HUES48 (cell line): ENCODE data around the gene NPSR1.
"Not testable (repeated sequence)": the region's sequence is repeated elsewhere in the genome, so short reads cannot be mapped to it uniquely, and the experiment has no call there.

ENCODE experiments used
- H3K27ac ChIP-seq: one replicate; pipeline ENCODE4 v1.7.0; 2013; ENCODE audit warnings: low read depth, low read length, inconsistent platforms
- H3K27me3 ChIP-seq: 2 replicates; pipeline ENCODE4 v1.6.1; 2013; ENCODE audit warnings: mild to moderate bottlenecking, low read length; ENCODE audit not compliant: control insufficient read depth, insufficient read depth
- H3K36me3 ChIP-seq: 2 replicates; pipeline ENCODE4 v1.6.1; 2013; ENCODE audit warnings: low read length; ENCODE audit not compliant: control insufficient read depth, insufficient read depth
- H3K4me1 ChIP-seq: 2 replicates; pipeline ENCODE4 v1.6.1; 2013; ENCODE audit warnings: mild to moderate bottlenecking, low read length; ENCODE audit not compliant: control insufficient read depth, insufficient read depth
- H3K4me3 ChIP-seq: 2 replicates; pipeline ENCODE4 v1.5.1; 2013; ENCODE audit warnings: mild to moderate bottlenecking, low read depth, low read length
- H3K9ac ChIP-seq: 2 replicates; pipeline ENCODE4 v1.6.1; 2013; ENCODE audit warnings: mild to moderate bottlenecking, low read depth, low read length, moderate library complexity
- H3K9me3 ChIP-seq: 2 replicates; pipeline ENCODE4 v1.6.1; 2013; ENCODE audit warnings: low read length; ENCODE audit not compliant: control insufficient read depth, insufficient read depth

The NPSR1 gene

DNA sequence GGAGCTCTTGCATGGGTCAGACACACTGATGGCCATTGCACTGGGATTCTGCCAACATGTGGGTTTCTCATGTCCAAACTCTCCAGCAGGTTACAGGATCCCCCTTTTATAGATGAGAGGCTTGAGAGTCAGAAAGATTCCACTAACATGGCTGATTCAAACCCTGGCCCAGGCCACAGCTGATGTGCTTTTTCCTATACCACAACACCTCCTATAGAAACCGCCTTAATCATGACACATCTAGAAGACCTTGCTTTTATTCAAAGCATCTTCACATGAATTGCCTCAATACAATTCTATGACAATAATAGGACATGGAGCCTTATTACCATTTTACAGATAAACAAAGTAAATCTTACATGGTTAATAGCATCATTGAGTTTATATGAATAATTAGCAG is 190.7 kb downstream of the NPSR1 start:
- H3K27ac ChIP-seq, result no peak overlapping the region
- no peaks in the 10 kb centered on the region for H3K27me3 ChIP-seq

DNA sequence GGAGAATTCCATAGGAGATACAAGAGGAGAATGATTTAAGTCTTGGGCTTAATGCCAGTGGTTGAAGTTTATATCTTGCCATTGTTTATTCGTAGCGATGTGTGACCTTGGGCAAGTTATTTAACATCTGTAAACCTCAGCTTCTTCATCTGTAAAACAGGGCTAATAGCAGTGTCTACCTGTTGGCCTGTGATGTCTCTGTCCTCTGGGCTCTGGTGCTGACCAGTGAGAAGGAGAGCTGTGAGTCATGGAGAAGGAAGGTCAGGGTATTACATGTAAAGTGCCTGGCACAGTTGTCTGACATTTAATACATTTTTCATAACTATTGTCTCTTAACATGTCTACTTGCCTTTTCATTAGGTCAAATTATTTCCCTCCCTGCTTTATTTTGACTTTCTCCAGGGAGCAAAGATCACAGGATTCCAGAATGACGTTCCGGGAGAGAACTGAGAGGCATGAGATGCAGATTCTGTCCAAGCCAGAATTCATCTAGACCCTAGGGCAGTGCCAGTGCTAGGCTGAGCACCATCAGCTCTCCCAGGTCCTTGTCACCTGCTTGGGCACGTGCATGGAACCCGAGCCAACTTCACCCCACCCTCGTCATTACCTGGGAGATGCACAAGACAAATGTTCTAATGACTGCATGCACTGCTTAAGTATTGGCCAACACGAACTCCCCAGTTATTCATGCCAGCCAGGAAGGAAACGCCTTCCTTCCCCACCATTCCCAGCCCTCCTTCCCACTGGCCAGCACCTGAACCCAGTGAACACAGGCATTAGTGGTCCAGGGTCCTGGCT is 191.3 kb downstream of the NPSR1 start:
- Histone ChIP-seq H3K9ac (no peak overlapping the region), H3K27me3 (no peaks in the 10 kb centered on the region), H3K27ac (no peak overlapping the region), H3K4me1 (peaks cover 14% of the 10 kb centered on the region), H3K36me3 (no peaks in the 10 kb centered on the region), H3K4me3 (no peak overlapping the region), H3K9me3 (no peaks in the 10 kb centered on the region)

More for the DNA sequence above, 190.7 kb downstream of the NPSR1 start:
- no peak overlapping the region for H3K4me3 ChIP-seq
- no peak overlapping the region for H3K9ac ChIP-seq
- no peaks in the 10 kb centered on the region for H3K9me3 ChIP-seq
- H3K36me3 ChIP-seq, result no peaks in the 10 kb centered on the region
- H3K4me1 ChIP-seq, result peaks cover 14% of the 10 kb centered on the region

DNA sequence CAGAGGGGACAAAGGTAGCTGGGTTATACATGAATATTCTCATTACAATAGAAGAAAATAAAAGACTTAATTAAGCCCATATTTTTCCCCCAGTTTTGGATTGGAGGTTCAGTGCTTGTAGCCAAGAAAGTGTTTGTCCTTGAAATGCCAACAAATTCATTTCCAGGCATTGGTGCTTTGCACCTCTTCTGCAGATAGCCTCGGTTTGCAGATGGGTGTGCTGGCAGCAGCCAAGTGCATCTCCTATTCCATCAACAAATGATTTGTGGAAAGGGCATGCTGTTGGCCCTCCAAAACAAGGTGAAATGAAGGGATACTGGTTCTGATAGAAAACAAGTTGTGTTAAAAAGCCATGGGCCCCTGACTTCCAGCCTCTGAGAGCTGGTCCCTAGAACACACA is 192.0 kb downstream of the NPSR1 start:
- H3K4me1 ChIP-seq, result peaks cover 14% of the 10 kb centered on the region
- H3K9ac ChIP-seq, result no peak overlapping the region
- no peaks in the 10 kb centered on the region for H3K27me3 ChIP-seq
- no peak overlapping the region for H3K27ac ChIP-seq
- no peak overlapping the region for H3K4me3 ChIP-seq
- no peaks in the 10 kb centered on the region for H3K9me3 ChIP-seq
- H3K36me3 ChIP-seq, result no peaks in the 10 kb centered on the region

- Histone ChIP-seq H3K4me3 (no peak overlapping the region), H3K36me3 (no peaks in the 10 kb centered on the region), H3K9ac (no peak overlapping the region), H3K4me1 (peaks cover 7% of the 10 kb centered on the region; the same call in 1 of the 2 replicates), H3K9me3 (no peaks in the 10 kb centered on the region), H3K27ac (no peak overlapping the region), H3K27me3 (no peaks in the 10 kb centered on the region)
These were observed 192.7 kb downstream of the NPSR1 start for GRCh38 chr7:34850681-34851080.

DNA sequence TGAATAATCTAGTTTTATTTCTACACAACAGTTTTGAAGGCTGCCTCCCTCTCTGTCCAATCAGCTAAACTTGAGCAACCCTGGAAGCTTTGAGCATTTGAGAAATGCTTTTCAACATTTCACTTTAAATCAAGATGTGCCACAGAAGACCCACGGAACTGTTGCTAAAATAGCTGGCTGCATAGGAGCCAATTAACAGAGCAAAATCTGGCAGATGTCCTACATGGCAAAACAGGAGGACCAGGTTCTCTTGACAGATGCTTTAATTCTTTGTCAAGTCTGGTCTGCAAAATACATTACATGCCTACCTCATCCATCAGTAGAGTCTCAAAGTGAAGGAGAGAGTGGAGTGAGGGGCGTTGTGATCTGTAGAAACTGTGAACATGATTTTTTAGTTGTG is 193.4 kb downstream of the NPSR1 start:
- Histone ChIP-seq H3K4me3 (no peak overlapping the region), H3K36me3 (no peaks in the 10 kb centered on the region), H3K27me3 (no peaks in the 10 kb centered on the region), H3K9ac (no peak overlapping the region), H3K9me3 (no peaks in the 10 kb centered on the region), H3K27ac (no peak overlapping the region), H3K4me1 (peaks cover 4% of the 10 kb centered on the region; the same call in 1 of the 2 replicates)

GRCh38 chr7:34858444-34858843 is 200.4 kb downstream of the NPSR1 start:
- H3K4me3 ChIP-seq, H3K27me3 ChIP-seq, H3K9me3 ChIP-seq, H3K27ac ChIP-seq, H3K4me1 ChIP-seq, H3K36me3 ChIP-seq, H3K9ac ChIP-seq: not testable (repeated sequence)

DNA sequence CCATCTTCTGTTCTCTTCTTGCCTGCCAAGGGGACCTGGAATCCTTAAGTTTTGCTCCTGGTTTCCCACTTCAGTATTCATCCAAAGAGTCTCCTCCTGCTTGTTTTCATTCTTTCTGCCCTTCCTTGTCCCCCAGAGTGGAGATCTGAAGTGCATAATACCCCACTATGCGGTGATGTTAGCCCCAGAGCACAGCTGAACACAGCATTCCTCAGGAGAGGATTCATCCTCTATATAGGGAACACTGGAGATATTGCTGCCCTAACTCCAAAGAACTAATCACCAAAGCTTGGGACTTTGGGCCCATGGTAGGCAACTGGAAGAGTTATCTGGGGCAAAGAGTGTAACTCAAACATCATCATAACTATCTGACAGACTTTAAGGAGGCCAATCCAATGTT is 201.3 kb downstream of the NPSR1 start:
- not testable (repeated sequence) for H3K36me3 ChIP-seq, H3K27me3 ChIP-seq, H3K9me3 ChIP-seq, H3K4me1 ChIP-seq, H3K27ac ChIP-seq, H3K9ac ChIP-seq, H3K4me3 ChIP-seq

DNA sequence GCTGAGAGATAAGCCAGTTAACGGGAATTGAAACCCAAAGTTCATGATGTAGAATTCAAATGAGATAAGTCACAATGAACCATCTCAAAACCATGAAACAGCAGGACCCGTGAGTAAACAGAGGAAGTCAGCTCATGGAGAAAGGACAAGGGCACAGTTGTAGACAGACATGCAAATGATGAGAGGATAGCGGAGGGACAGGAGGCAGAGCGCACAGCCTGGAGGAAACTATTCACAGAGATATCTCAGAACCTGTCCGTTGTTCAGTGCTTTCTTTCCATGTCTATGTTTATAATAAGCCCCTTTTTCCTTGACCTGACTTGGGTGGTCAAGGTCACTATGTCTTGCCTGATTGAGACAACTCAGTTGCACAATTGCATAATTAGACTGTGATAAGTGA is 208.2 kb downstream of the NPSR1 start:
- not testable (repeated sequence) for H3K9ac ChIP-seq, H3K27ac ChIP-seq, H3K4me1 ChIP-seq, H3K9me3 ChIP-seq, H3K27me3 ChIP-seq, H3K4me3 ChIP-seq, H3K36me3 ChIP-seq

- H3K4me1 ChIP-seq, H3K4me3 ChIP-seq, H3K9ac ChIP-seq, H3K27ac ChIP-seq, H3K27me3 ChIP-seq, H3K9me3 ChIP-seq, H3K36me3 ChIP-seq: not testable (repeated sequence)
These were observed 209.3 kb downstream of the NPSR1 start for GRCh38 chr7:34867341-34867740.

GRCh38 chr7:34868602-34869001 is 210.6 kb downstream of the NPSR1 start:
- not testable (repeated sequence) for H3K27ac ChIP-seq, H3K36me3 ChIP-seq, H3K27me3 ChIP-seq, H3K4me3 ChIP-seq, H3K9me3 ChIP-seq, H3K4me1 ChIP-seq, H3K9ac ChIP-seq

- Histone ChIP-seq H3K9me3 (no peaks in the 10 kb centered on the region), H3K9ac (no peak overlapping the region), H3K36me3 (no peaks in the 10 kb centered on the region), H3K27me3 (no peaks in the 10 kb centered on the region), H3K4me3 (no peak overlapping the region), H3K4me1 (no peaks in the 10 kb centered on the region), H3K27ac (no peak overlapping the region)
These were observed 211.0 kb downstream of the NPSR1 start for GRCh38 chr7:34869057-34869456.
